DMS153 treated with DMSO at 0.1 percent for 48 hours (cell line): ENCODE data around the gene PSG3.
A peak's percentile ranks its signal among the peaks of the same experiment; 100 is the strongest.
"Not testable (repeated sequence)": the region's sequence is repeated elsewhere in the genome, so short reads cannot be mapped to it uniquely, and the experiment has no call there.

Source experiments
- DNase-seq: peaks from one replicate; lab custom pipeline; 2025; ENCODE audit not compliant: unreplicated experiment; lab: John Stamatoyannopoulos, UW

The PSG3 gene

DNA sequence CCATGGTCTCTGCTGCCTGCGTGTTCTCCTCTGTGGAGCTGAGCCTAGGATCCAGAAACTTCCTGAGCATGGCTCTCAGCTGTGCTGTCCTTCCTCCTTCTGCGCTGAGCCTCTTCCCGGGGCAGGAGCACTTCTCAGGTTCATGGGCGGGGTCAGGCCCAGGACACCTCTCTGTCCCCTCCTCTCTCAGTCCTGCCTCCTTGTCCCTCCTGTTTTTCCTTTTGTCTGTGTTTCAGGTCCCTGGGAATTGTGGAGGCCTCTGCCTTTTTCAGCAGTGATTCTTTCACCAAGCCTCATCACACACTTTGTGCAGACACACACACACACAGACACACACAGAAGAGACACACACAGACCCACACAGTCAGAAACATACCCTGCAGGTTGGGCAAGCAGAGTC is at the start of gene PSG3:
Gene PSG3, minus strand, starts transcription at position 101 of the 400 bp plus-strand sequence. Its CDS starts 97 bp downstream, at position 4.
- DNase-seq = not testable (repeated sequence)

- not testable (repeated sequence) for DNase-seq
Measured at GRCh38 chr19:42788766-42789165, 48.5 kb upstream of the PSG3 start.

DNA sequence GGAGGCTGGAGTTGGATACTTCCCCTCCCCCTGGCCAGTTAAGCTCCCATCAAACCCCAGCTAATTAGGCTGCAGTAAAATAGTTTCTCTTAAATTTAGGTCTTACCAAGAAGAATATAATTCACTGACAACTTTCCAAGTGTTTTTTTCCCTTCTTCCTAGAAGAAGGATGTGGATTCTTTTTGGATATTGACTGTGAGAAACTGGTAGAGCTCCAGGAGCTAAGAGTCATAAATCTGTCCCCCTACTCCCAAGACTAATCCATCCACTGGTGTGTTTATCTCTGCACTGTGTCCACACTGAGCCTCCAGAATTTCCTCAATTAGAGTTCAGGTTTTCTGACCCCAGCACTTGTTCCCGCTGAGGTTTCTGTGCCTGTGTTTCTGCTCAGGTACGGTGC is 47.5 kb upstream of the PSG3 start:
- not testable (repeated sequence) for DNase-seq

- peak; percentile 24 for DNase-seq
Measured at GRCh38 chr19:42776750-42777612, 36.7 kb upstream of the PSG3 start.

- DNase-seq = not testable (repeated sequence)
Measured at GRCh38 chr19:42774510-42775158, 34.4 kb upstream of the PSG3 start.

- DNase-seq = not testable (repeated sequence)
Measured at GRCh38 chr19:42767319-42767718, 27.0 kb upstream of the PSG3 start.

- not testable (repeated sequence) for DNase-seq
Measured at GRCh38 chr19:42766871-42767270, 26.6 kb upstream of the PSG3 start.

DNA sequence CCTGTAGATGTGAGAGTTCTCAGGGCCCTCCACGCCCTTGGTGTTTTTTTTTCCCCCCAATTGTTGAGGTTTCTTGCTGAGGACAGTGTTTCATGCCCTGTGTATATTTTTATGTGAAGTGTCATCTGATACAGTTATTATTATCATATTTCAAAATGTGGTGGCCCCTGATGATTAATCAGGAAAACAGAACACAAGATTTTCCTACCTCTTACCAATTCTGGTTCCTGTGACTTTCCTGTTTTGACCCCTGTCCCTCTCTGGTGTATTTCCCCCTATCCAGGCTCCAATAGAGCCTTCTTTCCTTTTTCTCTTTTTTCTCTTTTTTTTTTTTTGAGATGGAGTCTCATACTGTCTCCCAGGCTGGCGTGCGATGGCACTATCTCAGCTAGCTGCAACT is 24.6 kb upstream of the PSG3 start:
- no peak for DNase-seq

DNA sequence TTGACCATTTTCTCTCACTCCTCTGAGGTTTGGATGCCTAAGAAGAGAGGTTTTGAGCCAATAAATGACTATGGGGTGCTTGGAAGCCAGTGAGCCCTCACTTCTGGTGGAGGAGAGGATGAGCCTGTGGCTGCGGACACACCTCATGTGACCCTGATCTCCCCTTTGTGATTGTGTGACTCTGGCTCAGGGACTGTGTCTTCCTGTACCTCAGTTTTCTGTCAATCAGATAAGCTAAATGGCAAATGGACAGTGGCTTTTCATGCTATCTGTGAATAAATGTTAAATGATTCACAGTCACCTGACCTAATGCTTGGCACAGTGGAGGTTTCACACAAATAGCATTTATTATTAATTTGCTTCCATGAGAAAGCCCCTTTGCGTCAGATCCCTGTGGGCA is 22.5 kb upstream of the PSG3 start:
- no peak for DNase-seq

DNA sequence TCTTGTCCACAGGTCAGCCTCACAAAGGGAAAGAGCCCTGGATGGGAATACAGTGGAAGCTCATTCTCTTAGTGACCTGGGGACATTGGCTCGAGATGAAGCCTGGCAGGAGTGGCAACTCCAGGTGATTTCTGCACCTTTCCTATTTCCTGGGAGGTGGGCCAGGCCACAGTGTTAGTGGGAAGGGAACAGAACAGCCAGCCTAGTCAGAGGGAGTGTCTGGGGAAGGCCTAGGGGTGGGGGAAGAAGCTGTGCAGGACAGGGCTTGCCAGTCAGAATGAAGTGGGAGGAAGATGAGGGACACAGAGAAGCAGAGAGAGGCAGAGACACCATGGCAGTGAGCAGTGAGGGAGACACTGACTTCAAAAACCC is 21.6 kb upstream of the PSG3 start:
- DNase-seq = not testable (repeated sequence)

- DNase-seq = not testable (repeated sequence)
Measured at GRCh38 chr19:42760954-42761923, 21.0 kb upstream of the PSG3 start.

GRCh38 chr19:42758667-42759066 is 18.4 kb upstream of the PSG3 start:
- not testable (repeated sequence) for DNase-seq

- DNase-seq = not testable (repeated sequence)
Measured at GRCh38 chr19:42752246-42752645, 12.0 kb upstream of the PSG3 start.

- DNase-seq = not testable (repeated sequence)
Measured at GRCh38 chr19:42741726-42742607, 1.7 kb upstream of the PSG3 start.

DNA sequence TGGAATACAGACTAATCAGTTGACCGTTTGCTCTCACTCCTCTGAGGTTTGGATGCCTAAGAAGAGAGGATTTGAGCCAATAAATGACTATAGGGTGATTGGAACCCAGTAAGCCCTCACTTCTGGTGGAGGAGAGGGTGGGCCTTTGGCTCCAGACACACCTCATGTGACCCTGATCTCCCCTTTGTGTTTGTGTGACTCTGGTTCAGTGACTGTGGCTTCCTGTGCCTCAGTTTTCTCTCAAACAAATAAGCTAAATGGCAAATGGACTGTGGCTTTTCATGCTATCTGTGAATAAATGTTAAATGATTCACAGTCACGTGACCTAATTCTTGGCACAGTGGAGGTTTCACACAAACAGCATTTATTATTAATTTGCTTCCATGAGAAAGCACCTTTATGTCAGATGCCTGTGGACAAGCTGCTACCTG is 2.7 kb downstream of the PSG3 start:
- DNase-seq = not testable (repeated sequence)

DNA sequence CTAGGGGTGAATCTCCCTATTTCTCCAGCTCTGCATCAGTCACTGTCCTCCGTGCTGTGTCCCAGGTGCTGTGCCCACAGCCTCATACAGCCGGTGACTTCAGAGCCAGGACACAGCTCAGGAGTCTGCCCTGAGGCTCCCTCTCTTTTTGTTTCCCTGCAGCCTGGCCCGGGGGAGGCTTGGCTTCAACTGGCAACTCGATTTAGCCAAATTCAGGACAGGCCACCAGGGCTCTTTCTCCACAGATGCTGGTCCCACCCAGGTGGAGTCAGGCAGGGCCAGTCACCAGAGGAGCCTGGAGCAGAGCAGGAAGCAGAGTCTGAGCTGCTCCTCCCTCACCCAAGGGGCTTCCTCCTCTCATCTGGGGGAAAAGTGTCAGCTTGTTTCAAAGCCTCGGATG is 11.9 kb downstream of the PSG3 start:
- DNase-seq = not testable (repeated sequence)

- DNase-seq = not testable (repeated sequence)
Measured at GRCh38 chr19:42714000-42714399, 26.3 kb downstream of the PSG3 start.

DNA sequence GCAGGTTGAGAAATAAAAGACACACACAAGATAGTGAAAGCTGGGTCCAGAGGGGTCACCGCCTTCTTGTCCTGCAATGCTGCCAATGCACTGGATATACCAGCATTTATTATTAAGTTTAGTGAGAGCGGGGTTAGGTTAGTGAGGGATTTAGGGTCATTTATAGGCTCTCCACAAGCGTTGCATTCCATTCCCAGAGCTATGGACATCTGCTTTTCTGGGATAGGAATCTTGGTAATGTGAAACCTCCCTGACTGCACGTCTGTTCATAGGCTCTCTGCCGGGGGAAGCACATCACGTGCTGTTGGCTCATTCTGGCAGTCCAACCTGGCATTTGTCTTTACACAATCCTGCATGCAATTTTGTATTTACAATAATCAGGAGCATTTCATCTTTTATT is 27.5 kb downstream of the PSG3 start:
- not testable (repeated sequence) for DNase-seq

- DNase-seq = not testable (repeated sequence)
Measured at GRCh38 chr19:42710986-42711385, 29.3 kb downstream of the PSG3 start.

- no peak for DNase-seq
Measured at GRCh38 chr19:42697884-42698283, 42.4 kb downstream of the PSG3 start.
